RPMI7951 (cell line): Measurements from ENCODE around the gene SRPK2. TPM values are rescaled to one million over a fixed set of nuclear protein-coding genes. Genes with fewer than 3 reads are reported as not detected.
"Not testable (repeated sequence)": the region's sequence is repeated elsewhere in the genome, so short reads cannot be mapped to it uniquely, and the experiment has no call there.

Experiments used
- DNase-seq: peaks from one replicate; pipeline ENCODE4 v3.0.0-alpha.2; 2012; ENCODE audit warnings: low read depth
- total RNA-seq: library from RNA; depleted of rRNA; stranded (reverse); fragments of >200 nt; shearing (Covaris generic); gene quantifications from 2 replicates; pipeline ENCODE4 v1.2.3, GENCODE V29; 2014

The SRPK2 gene
- total RNA-seq, 1 experiment from 2014 or later: 34.0 TPM

GRCh38 chr7:105304040-105304895 is 84.5 kb downstream of the SRPK2 start:
- peak; percentile 71 for DNase-seq

- DNase-seq: not testable (repeated sequence)
These were observed 88.1 kb downstream of the SRPK2 start for GRCh38 chr7:105300587-105300986.

GRCh38 chr7:105298439-105298894 is 90.3 kb downstream of the SRPK2 start:
- no peak for DNase-seq

- no peak for DNase-seq
These were observed 90.7 kb downstream of the SRPK2 start for GRCh38 chr7:105297985-105298384.

GRCh38 chr7:105297309-105297708 is 91.4 kb downstream of the SRPK2 start:
- no peak for DNase-seq

- DNase-seq: no peak
These were observed 92.2 kb downstream of the SRPK2 start for GRCh38 chr7:105296491-105296890.

- DNase-seq: no peak
These were observed 92.9 kb downstream of the SRPK2 start for GRCh38 chr7:105295596-105296352.

GRCh38 chr7:105294482-105294881 is 94.2 kb downstream of the SRPK2 start:
- not testable (repeated sequence) for DNase-seq

GRCh38 chr7:105289704-105290103 is 99.0 kb downstream of the SRPK2 start:
- DNase-seq: no peak

- DNase-seq: no peak
These were observed 102.3 kb downstream of the SRPK2 start for GRCh38 chr7:105286441-105286840.

- DNase-seq: no peak
These were observed 103.4 kb downstream of the SRPK2 start for GRCh38 chr7:105285118-105285874.

GRCh38 chr7:105284014-105284413 is 104.7 kb downstream of the SRPK2 start:
- DNase-seq: no peak

- no peak for DNase-seq
These were observed 106.8 kb downstream of the SRPK2 start for GRCh38 chr7:105281966-105282365.

GRCh38 chr7:105279688-105280007 is 109.1 kb downstream of the SRPK2 start:
- no peak for DNase-seq

GRCh38 chr7:105278973-105279687 is 109.6 kb downstream of the SRPK2 start:
- peak; percentile 6 for DNase-seq

GRCh38 chr7:105278565-105278964 is 110.2 kb downstream of the SRPK2 start:
- DNase-seq: no peak

GRCh38 chr7:105277341-105277740 is 111.4 kb downstream of the SRPK2 start:
- DNase-seq: peak; percentile 16

GRCh38 chr7:105270117-105270516 is 118.6 kb downstream of the SRPK2 start:
- no peak for DNase-seq

- DNase-seq: peak; percentile 4
These were observed 119.3 kb downstream of the SRPK2 start for GRCh38 chr7:105269397-105269796.

- DNase-seq: peak; percentile 67
These were observed 120.0 kb downstream of the SRPK2 start for GRCh38 chr7:105268511-105269392.
